HEK293 (cell line): ENCODE data around the gene GPT2.
"Not testable (repeated sequence)": the region's sequence is repeated elsewhere in the genome, so short reads cannot be mapped to it uniquely, and the experiment has no call there.

ENCODE experiments used
- CTCF ChIA-PET: fragments of 350-600 bp; formaldehyde crosslinking; extraction: SDS; loops from one replicate; lab custom pipeline; 2021; ENCODE audit warnings: antibody characterized with exemption; lab: Yijun Ruan, JAX
- POLR2A ChIA-PET: fragments of 300-600 bp; formaldehyde crosslinking; extraction: SDS; loops from one replicate; lab custom pipeline; 2020; ENCODE audit warnings: antibody characterized with exemption, inconsistent platforms; lab: Yijun Ruan, JAX
- H3K27ac ChIP-seq: fragments of 200-500 bp; sonication (Bioruptor generic); 2 replicates; pipeline ENCODE4 v1.5.1; 2014; ENCODE audit warnings: low read depth, low read length, control low read depth, inconsistent platforms; ENCODE audit errors: extremely low read depth
- H3K36me3 ChIP-seq, 2 experiments: fragments of 200-500 bp in 1 of 2; sonication (Bioruptor generic) in 1 of 2; 1 replicate in 1 of 2; 2 replicates in 1 of 2; pipeline ENCODE4 v1.5.1; 2014 to 2017; ENCODE audit warnings: inconsistent platforms in 2 of 2, low read length in 2 of 2; ENCODE audit not compliant: control insufficient read depth in 2 of 2, insufficient read depth in 1 of 2
- H3K4me1 ChIP-seq: fragments of 200-500 bp; sonication (Bioruptor generic); 2 replicates; pipeline ENCODE4 v1.5.1; 2014; ENCODE audit warnings: mild to moderate bottlenecking, low read length, inconsistent platforms; ENCODE audit not compliant: control insufficient read depth, insufficient read depth
- H3K4me3 ChIP-seq: 2 replicates; pipeline ENCODE4 v1.5.1; 2011; ENCODE audit warnings: low read depth, mild to moderate bottlenecking, control low read depth, low read length, moderate library complexity
- H3K9me3 ChIP-seq: fragments of 200-500 bp; sonication (Bioruptor generic); 2 replicates; pipeline ENCODE4 v1.5.1; 2014; ENCODE audit warnings: low read depth, low read length, inconsistent platforms; ENCODE audit not compliant: control insufficient read depth, insufficient read depth
- SCRT1 ChIP-seq: fragments of 450-650 bp; formaldehyde crosslinking; IDR thresholded peaks from 2 replicates; pipeline ENCODE4 v1.5.1; 2016; ENCODE audit warnings: missing biosample characterization, missing genetic modification characterization, borderline replicate concordance
- SETDB1 ChIP-seq: IDR thresholded peaks from one replicate; pipeline ENCODE4 v1.6.1; 2017; ENCODE audit warnings: mild to moderate bottlenecking, low read length, moderate library complexity, mixed read lengths; ENCODE audit not compliant: insufficient read length
- ZBTB7A ChIP-seq: fragments of 450-650 bp; formaldehyde crosslinking; IDR thresholded peaks from 2 replicates; pipeline ENCODE4 v1.5.1; 2016; ENCODE audit warnings: low read depth, missing biosample characterization, missing genetic modification characterization
- ZBTB8A ChIP-seq: fragments of 450-650 bp; formaldehyde crosslinking; IDR thresholded peaks from 2 replicates; pipeline ENCODE4 v1.5.1; 2016; ENCODE audit warnings: missing biosample characterization, missing genetic modification characterization
- ZFHX2 ChIP-seq: fragments of 450-650 bp; formaldehyde crosslinking; conservative IDR thresholded peaks from 2 replicates; pipeline ENCODE4 v1.5.1; 2016; ENCODE audit warnings: missing biosample characterization, missing genetic modification characterization
- ZNF133 ChIP-seq: fragments of 450-650 bp; formaldehyde crosslinking; IDR thresholded peaks from 2 replicates; pipeline ENCODE4 v1.5.1; 2016; ENCODE audit warnings: missing biosample characterization, missing genetic modification characterization
- ZNF2 ChIP-seq: fragments of 450-650 bp; formaldehyde crosslinking; IDR thresholded peaks from 2 replicates; pipeline ENCODE4 v1.5.1; 2016; ENCODE audit warnings: missing biosample characterization, missing genetic modification characterization
- ZNF211 ChIP-seq: fragments of 450-650 bp; formaldehyde crosslinking; IDR thresholded peaks from 2 replicates; pipeline ENCODE4 v1.5.1; 2016; ENCODE audit warnings: low read depth, missing biosample characterization, missing genetic modification characterization
- ZNF223 ChIP-seq: fragments of 450-650 bp; formaldehyde crosslinking; IDR thresholded peaks from 2 replicates; pipeline ENCODE4 v1.5.1; 2016; ENCODE audit warnings: missing biosample characterization, missing genetic modification characterization
- ZNF266 ChIP-seq: fragments of 450-650 bp; formaldehyde crosslinking; IDR thresholded peaks from 2 replicates; pipeline ENCODE4 v1.5.1; 2016; ENCODE audit warnings: missing biosample characterization, missing genetic modification characterization, low read depth
- ZNF274 ChIP-seq, 2 experiments: fragments of 200-500 bp in 1 of 2; fragments of 450-650 bp in 1 of 2; sonication (Bioruptor generic) in 1 of 2; formaldehyde crosslinking in 1 of 2; IDR thresholded peaks; 2 replicates each; pipeline versions ENCODE4 v1.5.1 to v1.6.1; 2014 to 2016; ENCODE audit warnings: borderline replicate concordance in 1 of 2, inconsistent platforms in 1 of 2, low read length in 1 of 2, missing biosample characterization in 1 of 2, missing genetic modification characterization in 1 of 2
- ZNF292 ChIP-seq: fragments of 450-650 bp; formaldehyde crosslinking; IDR thresholded peaks from 2 replicates; pipeline ENCODE4 v1.5.1; 2016; ENCODE audit warnings: low read depth, missing biosample characterization, missing genetic modification characterization, borderline replicate concordance
- ZNF560 ChIP-seq: fragments of 450-650 bp; formaldehyde crosslinking; IDR thresholded peaks from 2 replicates; pipeline ENCODE4 v1.5.1; 2017; ENCODE audit warnings: missing biosample characterization, missing genetic modification characterization, borderline replicate concordance
- ZNF571 ChIP-seq: fragments of 450-650 bp; formaldehyde crosslinking; IDR thresholded peaks from 2 replicates; pipeline ENCODE4 v1.5.0; 2017; ENCODE audit warnings: missing biosample characterization, missing genetic modification characterization
- ZNF585B ChIP-seq: fragments of 450-650 bp; formaldehyde crosslinking; IDR thresholded peaks from 2 replicates; pipeline ENCODE4 v1.5.1; 2016; ENCODE audit warnings: missing biosample characterization, missing genetic modification characterization
- ZNF626 ChIP-seq: fragments of 450-650 bp; sonication (Bioruptor Pico); formaldehyde crosslinking; IDR thresholded peaks from 2 replicates; pipeline ENCODE4 v1.5.1; 2018; ENCODE audit warnings: missing biosample characterization, missing genetic modification characterization, inconsistent platforms
- ZNF664 ChIP-seq: fragments of 450-650 bp; formaldehyde crosslinking; IDR thresholded peaks from 2 replicates; pipeline ENCODE4 v1.5.1; 2016; ENCODE audit warnings: missing biosample characterization, missing genetic modification characterization
- ZNF76 ChIP-seq: fragments of 450-650 bp; formaldehyde crosslinking; IDR thresholded peaks from 2 replicates; pipeline ENCODE4; 2016; ENCODE audit warnings: low read depth, missing biosample characterization, missing genetic modification characterization, borderline replicate concordance
- ZNF768 ChIP-seq: fragments of 450-650 bp; formaldehyde crosslinking; IDR thresholded peaks from 2 replicates; pipeline ENCODE4 v1.5.1; 2018; ENCODE audit warnings: missing biosample characterization, mild to moderate bottlenecking, missing genetic modification characterization
- ZNF785 ChIP-seq: fragments of 450-650 bp; formaldehyde crosslinking; IDR thresholded peaks from 2 replicates; pipeline ENCODE4 v1.5.1; 2016; ENCODE audit warnings: missing biosample characterization, missing genetic modification characterization
- ZNF843 ChIP-seq: fragments of 450-650 bp; formaldehyde crosslinking; IDR thresholded peaks from 2 replicates; pipeline ENCODE4 v1.5.1; 2016; ENCODE audit warnings: missing biosample characterization, missing genetic modification characterization
- ZSCAN16 ChIP-seq: fragments of 450-650 bp; formaldehyde crosslinking; IDR thresholded peaks from 2 replicates; pipeline ENCODE4 v1.5.1; 2016; ENCODE audit warnings: missing biosample characterization, missing genetic modification characterization

The GPT2 gene

DNA sequence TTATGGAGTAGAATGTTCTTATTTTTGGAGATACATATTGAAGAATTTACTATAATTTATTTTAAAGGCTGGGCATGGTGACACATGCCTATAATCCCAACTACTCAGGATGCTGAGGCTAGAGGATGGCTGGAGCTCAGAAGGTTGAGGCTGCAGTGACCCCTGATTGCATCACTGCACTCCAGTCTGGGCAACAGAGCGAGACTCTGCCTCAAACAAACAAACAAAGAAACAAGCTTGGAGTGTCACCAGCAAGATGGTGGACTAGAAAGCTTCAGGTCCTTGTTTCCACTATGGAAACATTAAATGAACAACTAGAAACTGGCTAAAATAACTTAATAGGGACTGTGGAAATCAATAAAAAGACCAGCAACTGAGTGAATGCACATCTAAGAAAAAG lies 17.9 kb upstream of the GPT2 start:
- CTCF ChIA-PET: interaction anchor here (1.0 kb wide), 1 partner anchor 12 kb away, joined by 3 read pairs; no protein-coding TSS in a partner anchor
- no peak overlapping the region for H3K4me3 ChIP-seq
- no peak overlapping the region for H3K27ac ChIP-seq
- POLR2A ChIA-PET: no interaction called here
- no peaks in the 10 kb centered on the region for H3K4me1 ChIP-seq
- no peaks in the 10 kb centered on the region for H3K9me3 ChIP-seq
- H3K36me3 ChIP-seq: no peaks in the 10 kb centered on the region; a peak in 1 of 3 replicates
- TF ChIP-seq ZNF626 (tag by site-specific recombination) (no peak), ZNF664 (tag by site-specific recombination) (peak; percentile 53)

DNA sequence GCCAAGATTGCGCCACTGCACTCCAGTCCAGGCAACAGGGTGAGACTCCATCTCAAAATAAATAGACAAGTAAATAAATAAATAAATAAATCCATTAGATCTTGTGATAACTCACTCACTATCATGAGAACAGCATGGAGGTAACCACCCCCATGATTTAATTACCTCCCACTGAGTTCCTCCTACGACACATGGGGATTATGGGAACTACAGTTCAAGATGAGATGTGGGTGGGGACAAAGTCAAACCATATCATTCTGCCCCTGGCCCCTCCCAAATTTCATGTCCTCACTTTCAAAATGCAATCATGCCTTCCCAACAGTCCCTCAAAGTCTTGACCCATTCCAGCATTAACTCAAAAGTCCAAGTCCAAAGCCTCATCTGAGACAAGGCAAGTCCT lies 16.7 kb upstream of the GPT2 start:
- CTCF ChIA-PET, H3K9me3 ChIP-seq, H3K4me1 ChIP-seq, H3K4me3 ChIP-seq, H3K27ac ChIP-seq, H3K36me3 ChIP-seq, POLR2A ChIA-PET: not testable (repeated sequence)
- TF ChIP-seq ZFHX2 (tag by site-specific recombination): 0 out of 2 replicates have a peak, but pooled peaks have one; percentile 15

DNA sequence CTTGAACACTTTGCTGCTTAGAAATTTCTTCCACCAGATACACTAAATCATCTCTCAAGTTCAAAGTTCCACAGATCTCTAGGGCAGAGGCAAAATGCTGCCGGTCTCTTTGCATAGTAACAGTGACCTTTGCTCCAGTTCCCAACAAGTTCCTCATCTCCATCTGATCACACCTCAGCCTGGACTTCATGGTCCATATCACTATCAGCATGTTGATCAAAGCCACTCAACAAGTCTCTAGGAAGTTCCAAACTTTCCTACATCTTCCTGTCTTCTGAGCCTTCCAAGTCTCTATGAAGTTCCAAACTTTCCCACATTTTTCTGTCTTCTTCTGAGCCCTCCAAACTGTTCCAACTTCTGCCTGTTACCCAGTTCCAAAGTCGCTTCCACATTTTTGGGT lies 15.3 kb upstream of the GPT2 start:
- H3K4me1 ChIP-seq, H3K36me3 ChIP-seq, H3K9me3 ChIP-seq, CTCF ChIA-PET, POLR2A ChIA-PET, H3K27ac ChIP-seq, H3K4me3 ChIP-seq: not testable (repeated sequence)

DNA sequence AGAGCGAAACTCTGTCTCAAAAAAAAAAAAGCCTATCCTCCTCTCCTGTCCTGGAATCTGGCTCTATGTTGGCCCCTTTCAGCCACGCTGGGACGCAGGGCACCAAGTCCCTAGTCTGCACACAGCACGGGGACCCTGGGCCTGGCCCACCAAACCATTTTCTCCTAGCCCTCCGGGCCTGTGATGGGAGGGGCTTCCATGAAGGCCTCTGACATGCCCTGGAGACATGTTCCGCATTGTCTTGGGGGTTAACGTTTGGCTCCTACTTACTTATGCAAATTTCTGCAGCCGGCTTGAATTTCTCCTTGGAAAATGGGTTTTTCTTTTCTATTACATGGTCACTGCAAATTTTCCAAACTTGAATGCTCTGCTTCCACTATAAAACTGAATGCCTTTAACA lies 12.6 kb upstream of the GPT2 start:
- Histone ChIP-seq H3K9me3 (no peaks in the 10 kb centered on the region), H3K36me3 (no peaks in the 10 kb centered on the region; a peak in 1 of 3 replicates), H3K4me1 (no peaks in the 10 kb centered on the region), H3K27ac (no peak overlapping the region), H3K4me3 (no peak overlapping the region)
- ChIA-PET POLR2A (no interaction called here), CTCF (no interaction called here)
- no peak for TF ChIP-seq ZSCAN16 (tag by site-specific recombination)
- no peak for TF ChIP-seq ZNF76 (tag by site-specific recombination)
- TF ChIP-seq ZNF585B (tag by site-specific recombination): no peak
- TF ChIP-seq ZNF223 (tag by site-specific recombination): no peak
- TF ChIP-seq ZNF292 (tag by site-specific recombination): no peak
- TF ChIP-seq ZNF560: no peak
- TF ChIP-seq ZNF274 (IDR thresholded peaks at IDR 0.05; ENCODE audit: low read length): no peak
- TF ChIP-seq ZNF274 (tag by site-specific recombination; IDR thresholded peaks at IDR 0.05; ENCODE audit: borderline replicate concordance): no peak

DNA sequence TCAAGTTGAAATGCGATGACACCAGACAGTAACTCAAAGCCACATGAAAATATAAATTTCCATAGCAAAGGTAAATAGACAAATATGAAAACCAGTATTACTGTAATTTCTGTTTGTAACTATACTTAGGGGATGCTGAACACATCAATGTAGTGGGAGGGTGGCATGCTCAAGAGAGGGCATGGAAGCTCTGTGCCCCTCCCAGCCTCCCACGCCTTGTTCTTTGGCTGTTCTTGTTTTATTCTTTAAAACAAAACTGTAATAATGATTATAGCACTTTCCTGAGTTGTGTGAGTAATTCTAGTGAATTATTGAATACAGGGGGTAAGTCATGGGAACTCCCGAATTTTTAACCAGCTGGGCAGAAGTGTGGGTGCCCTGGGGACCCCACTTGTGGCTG lies 11.0 kb upstream of the GPT2 start:
- no peak overlapping the region for H3K4me3 ChIP-seq
- ChIA-PET CTCF (interaction anchor here (0.6 to 1.1 kb wide), 3 partner anchors 15 to 72 kb away, joined by 3 read pairs; no protein-coding TSS in a partner anchor), POLR2A (interaction anchor here (0.9 kb wide), 1 partner anchor 11 kb away, joined by 3 read pairs; the partner anchor contains the start of gene GPT2)
- H3K4me1 ChIP-seq: no peaks in the 10 kb centered on the region
- no peak overlapping the region for H3K27ac ChIP-seq
- H3K9me3 ChIP-seq: no peaks in the 10 kb centered on the region
- H3K36me3 ChIP-seq: no peaks in the 10 kb centered on the region; a peak in 1 of 3 replicates
- TF ChIP-seq ZNF266: no peak
- TF ChIP-seq ZNF211 (tag by site-specific recombination): no peak
- no peak for TF ChIP-seq ZNF768 (tag by site-specific recombination)
- no peak for TF ChIP-seq ZNF2 (tag by site-specific recombination)
- no peak for TF ChIP-seq ZNF223 (tag by site-specific recombination)
- TF ChIP-seq SETDB1: no peak
- no peak for TF ChIP-seq ZNF785 (tag by site-specific recombination)
- TF ChIP-seq ZNF571 (tag by site-specific recombination): no peak
- TF ChIP-seq ZNF843 (tag by site-specific recombination): no peak
- TF ChIP-seq SCRT1 (tag by site-specific recombination): no peak
- TF ChIP-seq ZNF133 (tag by site-specific recombination): no peak
- TF ChIP-seq ZBTB7A (tag by site-specific recombination): no peak
- no peak for TF ChIP-seq ZBTB8A
